Panc1 (cell line): Measurements from ENCODE around the gene GIMAP6. TPM values are rescaled to one million over a fixed set of nuclear protein-coding genes. Genes with fewer than 3 reads are reported as not detected.

Source experiments
- ATAC-seq: fragments of 200-7000 bp; cut with Tn5 transposase; 2 replicates; pipeline ENCODE4 v1.9.1; 2020; ENCODE audit warnings: mild to moderate bottlenecking, moderate library complexity
- BruUV-seq: library from RNA; stranded (reverse); fragments of 400-500 nt; replicated peaks from 2 replicates; lab custom pipeline; 2021; lab: Mats Ljungman, UMichigan
- CTCF ChIA-PET: fragments of 300-600 bp; sonication (Branson Sonifier 250); formaldehyde crosslinking; loops from one replicate; lab custom pipeline; 2022; ENCODE audit warnings: antibody characterized with exemption; lab: Charles Lee
- POLR2A ChIA-PET: fragments of 300-600 bp; sonication (Branson Sonifier 250); formaldehyde crosslinking; loops from one replicate; lab custom pipeline; 2022; ENCODE audit warnings: antibody characterized with exemption; lab: Charles Lee
- DNase-seq: peaks from one replicate; pipeline ENCODE4 v3.0.0-alpha.2; 2010; ENCODE audit warnings: low read depth, low spot score
- H3K27ac ChIP-seq: 2 replicates; pipeline ENCODE4 v1.5.1; 2011; ENCODE audit warnings: mild to moderate bottlenecking, low read length, inconsistent platforms
- H3K27me3 ChIP-seq: fragments of 200-500 bp; sonication (Bioruptor generic); 2 replicates; pipeline ENCODE4 v1.6.0; 2014; ENCODE audit warnings: low read length, inconsistent platforms; ENCODE audit not compliant: control insufficient read depth, insufficient read depth
- H3K36me3 ChIP-seq: fragments of 200-500 bp; sonication (Bioruptor generic); 2 replicates; pipeline ENCODE4 v1.5.1; 2014; ENCODE audit warnings: inconsistent platforms, mild to moderate bottlenecking, low read length, moderate library complexity; ENCODE audit not compliant: control insufficient read depth, insufficient read depth
- H3K4me1 ChIP-seq: 2 replicates; pipeline ENCODE4 v1.5.1; 2011; ENCODE audit warnings: inconsistent platforms, mild to moderate bottlenecking, low read length, moderate library complexity; ENCODE audit not compliant: control insufficient read depth, insufficient read depth
- H3K4me3 ChIP-seq, 2 experiments: 2 replicates each; pipeline ENCODE4 v1.5.1; 2011 to 2012; ENCODE audit warnings: low read depth in 2 of 2, low read length in 2 of 2, mild to moderate bottlenecking in 2 of 2, inconsistent platforms in 1 of 2, moderate library complexity in 1 of 2
- H3K9me3 ChIP-seq: fragments of 200-500 bp; sonication (Bioruptor generic); 2 replicates; pipeline ENCODE4 v1.5.1; 2014; ENCODE audit warnings: low read depth, mild to moderate bottlenecking, inconsistent platforms, low read length, moderate library complexity; ENCODE audit not compliant: control insufficient read depth, insufficient read depth
- POLR2AphosphoS5 ChIP-seq: IDR thresholded peaks from 2 replicates; pipeline ENCODE4 v1.6.1; 2012; ENCODE audit warnings: mild to moderate bottlenecking, low read depth, low read length, moderate library complexity
- SIN3A ChIP-seq: IDR thresholded peaks from 2 replicates; pipeline ENCODE4 v1.6.1; 2012; ENCODE audit warnings: low read depth, mild to moderate bottlenecking, low read length, moderate library complexity, borderline replicate concordance; ENCODE audit not compliant: insufficient read depth
- TCF7L2 ChIP-seq: IDR thresholded peaks from 2 replicates; pipeline ENCODE4 v1.6.1; 2011; ENCODE audit warnings: mild to moderate bottlenecking, low read depth, low read length, inconsistent platforms
- in situ Hi-C: cut with HindIII; loops from 2 replicates; pipeline ENCODE4 v1.10.0; 2016; ENCODE audit warnings: low sequenced_read_pairs, low pct_unique_long_range_greater_than_20kb
- intact Hi-C: fragments of 100-400 bp; cut with micrococcal nuclease; formaldehyde crosslinking; loops from one replicate; pipeline ENCODE4 v1.10.0; 2022; ENCODE audit not compliant: unreplicated experiment
- total RNA-seq: library from RNA; stranded (reverse); gene quantifications from one replicate; pipeline ENCODE4 v1.2.1, GENCODE V29; 2021; ENCODE audit not compliant: unreplicated experiment
- TF ChIP-seq, protein P1 (sequence below), 2 experiments: IDR thresholded peaks; 2 replicates each; pipeline ENCODE4 v1.6.1; 2011 to 2012; ENCODE audit warnings: low read depth in 2 of 2, control low read depth in 1 of 2, low read length in 1 of 2, mild to moderate bottlenecking in 1 of 2, moderate library complexity in 1 of 2; ENCODE audit not compliant: insufficient read depth in 1 of 2
- TF ChIP-seq, protein P2 (sequence below): fragments of 450-650 bp; IDR thresholded peaks from 2 replicates; pipeline ENCODE4 v1.5.1; 2017; ENCODE audit warnings: mild to moderate bottlenecking

The GIMAP6 gene
- total RNA-seq, 1 experiment from 2014 or later = 0.23 TPM

- ATAC-seq (no peak), DNase-seq (no peak)
- in situ Hi-C loops (no loop called here), intact Hi-C loops (no loop called here)
- POLR2A ChIA-PET = no interaction called here
- H3K36me3 ChIP-seq = no peaks in the 10 kb centered on the region
- CTCF ChIA-PET = no interaction called here
- H3K27me3 ChIP-seq = no peaks in the 10 kb centered on the region; the same call in 1 of the 2 replicates
- no peaks in the 10 kb centered on the region for H3K4me1 ChIP-seq
- no TSS peak for BruUV-seq
- H3K27ac ChIP-seq = no peak overlapping the region
- H3K9me3 ChIP-seq = no peaks in the 10 kb centered on the region
- H3K4me3 ChIP-seq = no peak overlapping the region
- no peak for TF ChIP-seq POLR2AphosphoS5
- TF ChIP-seq, protein P1, sequence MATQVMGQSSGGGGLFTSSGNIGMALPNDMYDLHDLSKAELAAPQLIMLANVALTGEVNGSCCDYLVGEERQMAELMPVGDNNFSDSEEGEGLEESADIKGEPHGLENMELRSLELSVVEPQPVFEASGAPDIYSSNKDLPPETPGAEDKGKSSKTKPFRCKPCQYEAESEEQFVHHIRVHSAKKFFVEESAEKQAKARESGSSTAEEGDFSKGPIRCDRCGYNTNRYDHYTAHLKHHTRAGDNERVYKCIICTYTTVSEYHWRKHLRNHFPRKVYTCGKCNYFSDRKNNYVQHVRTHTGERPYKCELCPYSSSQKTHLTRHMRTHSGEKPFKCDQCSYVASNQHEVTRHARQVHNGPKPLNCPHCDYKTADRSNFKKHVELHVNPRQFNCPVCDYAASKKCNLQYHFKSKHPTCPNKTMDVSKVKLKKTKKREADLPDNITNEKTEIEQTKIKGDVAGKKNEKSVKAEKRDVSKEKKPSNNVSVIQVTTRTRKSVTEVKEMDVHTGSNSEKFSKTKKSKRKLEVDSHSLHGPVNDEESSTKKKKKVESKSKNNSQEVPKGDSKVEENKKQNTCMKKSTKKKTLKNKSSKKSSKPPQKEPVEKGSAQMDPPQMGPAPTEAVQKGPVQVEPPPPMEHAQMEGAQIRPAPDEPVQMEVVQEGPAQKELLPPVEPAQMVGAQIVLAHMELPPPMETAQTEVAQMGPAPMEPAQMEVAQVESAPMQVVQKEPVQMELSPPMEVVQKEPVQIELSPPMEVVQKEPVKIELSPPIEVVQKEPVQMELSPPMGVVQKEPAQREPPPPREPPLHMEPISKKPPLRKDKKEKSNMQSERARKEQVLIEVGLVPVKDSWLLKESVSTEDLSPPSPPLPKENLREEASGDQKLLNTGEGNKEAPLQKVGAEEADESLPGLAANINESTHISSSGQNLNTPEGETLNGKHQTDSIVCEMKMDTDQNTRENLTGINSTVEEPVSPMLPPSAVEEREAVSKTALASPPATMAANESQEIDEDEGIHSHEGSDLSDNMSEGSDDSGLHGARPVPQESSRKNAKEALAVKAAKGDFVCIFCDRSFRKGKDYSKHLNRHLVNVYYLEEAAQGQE (IDR thresholded peaks at IDR 0.05; ENCODE audit: insufficient read depth in 1 of 2, low read depth in 2 of 2, low read length in 1 of 2) = no peak
- TF ChIP-seq, protein P2, sequence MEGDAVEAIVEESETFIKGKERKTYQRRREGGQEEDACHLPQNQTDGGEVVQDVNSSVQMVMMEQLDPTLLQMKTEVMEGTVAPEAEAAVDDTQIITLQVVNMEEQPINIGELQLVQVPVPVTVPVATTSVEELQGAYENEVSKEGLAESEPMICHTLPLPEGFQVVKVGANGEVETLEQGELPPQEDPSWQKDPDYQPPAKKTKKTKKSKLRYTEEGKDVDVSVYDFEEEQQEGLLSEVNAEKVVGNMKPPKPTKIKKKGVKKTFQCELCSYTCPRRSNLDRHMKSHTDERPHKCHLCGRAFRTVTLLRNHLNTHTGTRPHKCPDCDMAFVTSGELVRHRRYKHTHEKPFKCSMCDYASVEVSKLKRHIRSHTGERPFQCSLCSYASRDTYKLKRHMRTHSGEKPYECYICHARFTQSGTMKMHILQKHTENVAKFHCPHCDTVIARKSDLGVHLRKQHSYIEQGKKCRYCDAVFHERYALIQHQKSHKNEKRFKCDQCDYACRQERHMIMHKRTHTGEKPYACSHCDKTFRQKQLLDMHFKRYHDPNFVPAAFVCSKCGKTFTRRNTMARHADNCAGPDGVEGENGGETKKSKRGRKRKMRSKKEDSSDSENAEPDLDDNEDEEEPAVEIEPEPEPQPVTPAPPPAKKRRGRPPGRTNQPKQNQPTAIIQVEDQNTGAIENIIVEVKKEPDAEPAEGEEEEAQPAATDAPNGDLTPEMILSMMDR = no peak
- no peak for TF ChIP-seq SIN3A
- TF ChIP-seq TCF7L2 = no peak
Observed at GRCh38 chr7:150660939-150661613, 28.9 kb upstream of the GIMAP6 start.

DNA sequence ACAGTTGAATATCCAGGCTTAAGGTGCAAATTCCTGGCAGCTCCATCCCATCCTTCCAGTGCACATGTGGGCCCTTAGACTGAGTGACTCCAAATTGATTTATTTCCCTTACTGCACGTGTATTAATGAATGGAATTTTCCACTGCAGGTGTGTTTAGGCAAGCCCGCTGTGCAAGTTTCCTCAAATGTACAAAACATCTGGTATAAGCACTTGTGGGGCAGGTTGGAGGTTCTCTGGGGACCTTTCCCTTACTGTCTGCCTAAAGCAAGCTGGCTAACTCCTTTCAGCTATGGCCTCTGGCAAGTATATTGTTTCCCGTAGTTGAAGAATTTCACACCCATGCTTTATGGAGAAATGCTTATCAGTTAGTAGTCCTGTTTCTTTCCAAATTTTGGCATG, 25.3 kb upstream of the GIMAP6 start:
- BruUV-seq = no TSS peak
- intact Hi-C loops = no loop called here
- CTCF ChIA-PET = no interaction called here
- no peak overlapping the region for H3K4me3 ChIP-seq
- no peaks in the 10 kb centered on the region for H3K36me3 ChIP-seq
- DNase-seq (no peak), ATAC-seq (no peak)
- no peaks in the 10 kb centered on the region for H3K27me3 ChIP-seq
- in situ Hi-C loops = no loop called here
- POLR2A ChIA-PET = no interaction called here
- TF ChIP-seq POLR2AphosphoS5 (no peak), TCF7L2 (no peak), SIN3A (no peak)
- TF ChIP-seq, protein P2 = no peak
- no peak overlapping the region for H3K27ac ChIP-seq
- no peaks in the 10 kb centered on the region for H3K9me3 ChIP-seq
- no peaks in the 10 kb centered on the region for H3K4me1 ChIP-seq
